Hippocampal formation (tissue), 2 donors: ENCODE results near the gene PPM1G.
"Not testable (repeated sequence)": the region's sequence is repeated elsewhere in the genome, so short reads cannot be mapped to it uniquely, and the experiment has no call there.

Experiments used
- DNase-seq, 2 donors: peaks; one replicate each; lab custom pipeline; 2025; lab: John Stamatoyannopoulos, UW

The PPM1G gene

DNA sequence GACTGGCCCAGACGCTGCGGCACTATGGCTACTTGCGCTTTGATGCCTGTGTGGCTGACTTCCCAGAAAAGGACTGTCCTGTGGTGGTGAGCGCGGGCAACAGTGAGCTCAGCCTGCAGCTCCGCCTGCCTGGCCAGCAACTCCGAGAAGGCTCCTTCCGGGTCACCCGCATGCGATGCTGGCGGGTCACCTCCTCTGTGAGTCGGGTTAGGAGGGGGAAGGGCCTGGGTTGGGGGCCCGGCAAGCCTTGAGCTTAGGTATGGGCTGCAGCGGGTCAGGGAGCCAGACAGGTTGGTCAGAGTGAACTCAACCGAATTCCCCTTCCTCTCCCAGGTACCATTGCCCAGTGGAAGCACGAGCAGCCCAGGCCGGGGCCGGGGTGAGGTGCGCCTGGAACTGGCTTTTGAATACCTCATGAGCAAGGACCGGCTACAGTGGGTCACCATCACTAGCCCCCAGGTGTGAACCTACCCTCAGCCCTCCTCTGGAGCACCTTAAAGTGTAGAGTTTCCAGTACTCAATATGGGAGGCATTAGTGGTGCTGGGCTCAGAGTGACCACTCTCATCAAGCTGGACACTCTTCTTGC, 33.8 kb downstream of the PPM1G start:
- no peak for DNase-seq

DNA sequence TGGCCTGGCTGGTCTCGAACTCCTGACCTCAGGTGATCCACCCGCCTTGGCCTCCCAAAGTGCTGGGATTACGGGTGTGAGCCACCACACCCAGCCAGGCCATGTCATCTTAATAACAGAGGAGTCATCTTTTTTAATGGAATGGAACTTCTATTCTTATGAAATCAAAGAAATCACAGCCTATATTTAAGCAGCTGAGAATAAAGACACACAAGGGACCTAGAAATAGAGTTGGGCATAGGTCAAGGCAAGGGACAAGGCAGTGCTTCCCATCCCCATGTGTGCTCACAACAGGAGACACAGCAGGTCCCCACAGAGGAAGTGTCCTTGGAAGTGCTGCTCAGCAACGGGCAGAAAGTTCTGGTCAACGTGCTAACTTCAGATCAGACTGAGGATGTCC, 35.8 kb downstream of the PPM1G start:
- no peak for DNase-seq

GRCh38 chr2:27372937-27373336, 36.5 kb downstream of the PPM1G start:
- DNase-seq: no peak

GRCh38 chr2:27370816-27371620, 38.4 kb downstream of the PPM1G start:
- no peak for DNase-seq

DNA sequence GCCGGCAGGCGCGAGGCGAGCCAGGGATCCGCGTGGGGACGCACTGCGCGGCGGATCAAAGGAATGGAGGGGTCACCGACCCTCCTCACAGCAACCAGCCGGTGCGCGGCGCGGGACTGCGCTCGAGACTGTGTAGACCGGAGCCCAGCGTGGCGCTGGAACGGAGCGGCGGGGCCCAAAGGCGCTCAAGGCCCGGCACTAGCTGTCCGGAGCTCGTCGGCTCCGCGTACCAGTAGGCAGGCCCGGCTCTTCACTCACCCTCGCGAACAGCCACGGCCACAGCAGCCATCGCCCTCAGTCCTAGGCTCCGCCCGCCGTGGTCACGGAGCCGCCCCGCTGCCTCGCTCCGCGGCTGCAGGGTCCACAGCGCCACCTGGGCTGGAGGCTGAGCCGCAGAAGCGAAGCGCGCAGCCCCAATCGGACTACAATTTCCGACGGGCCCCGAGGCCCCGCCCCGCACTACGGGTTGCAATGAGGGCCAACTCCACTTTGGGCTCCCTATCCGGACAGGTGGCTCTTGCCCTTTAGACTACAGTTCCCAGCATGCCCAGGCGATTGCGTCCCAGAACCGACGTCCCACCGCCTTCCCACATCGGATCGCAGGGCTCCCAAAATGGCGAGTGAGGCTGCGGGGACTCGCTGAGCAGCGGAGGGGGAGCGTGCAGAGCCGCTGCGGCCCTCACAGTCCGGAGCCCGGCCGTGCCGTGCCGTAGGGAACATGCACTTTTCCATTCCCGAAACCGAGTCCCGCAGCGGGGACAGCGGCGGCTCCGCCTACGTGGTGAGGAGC, 39.2 kb downstream of the PPM1G start, which contains the start of the genes EIF2B4 and SNX17:
TSS of gene EIF2B4 (minus strand) at position 313 of the 790 bp plus-strand sequence. CDS start at position 289, 24 bp downstream.
TSS of gene SNX17 (plus strand) at position 591 of the 790 bp plus-strand sequence. CDS start at position 719, 128 bp downstream.
- DNase-seq: peak; percentile 99

DNA sequence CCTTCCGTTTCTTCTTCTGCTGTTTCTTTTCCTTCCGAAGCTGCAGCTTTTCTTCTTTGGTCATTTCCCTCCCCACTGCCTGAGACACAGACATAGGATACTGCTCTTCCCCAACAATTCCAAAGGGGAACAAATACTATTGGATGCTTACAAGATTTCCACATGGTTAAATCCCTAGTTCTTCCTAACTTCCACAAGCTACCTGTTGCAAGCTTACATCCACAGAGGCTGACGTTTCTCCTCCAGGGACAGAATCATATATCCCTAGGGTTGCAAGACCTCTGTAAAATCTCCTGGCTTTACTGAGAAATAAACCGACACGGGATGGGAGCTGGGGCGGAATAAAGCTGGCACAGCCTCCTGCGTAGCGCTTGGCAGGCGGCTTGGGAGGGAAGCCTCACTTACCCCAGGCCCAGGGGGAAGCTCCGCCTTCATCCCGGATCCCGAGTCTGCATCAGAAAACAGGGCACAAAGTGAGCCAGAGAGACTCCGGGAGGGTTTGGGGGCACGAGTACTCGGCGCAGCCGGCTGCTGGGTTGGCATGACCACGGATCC, 39.8 kb downstream of the PPM1G start:
- peak in 1 of 2 donors; percentile 57 for DNase-seq

DNA sequence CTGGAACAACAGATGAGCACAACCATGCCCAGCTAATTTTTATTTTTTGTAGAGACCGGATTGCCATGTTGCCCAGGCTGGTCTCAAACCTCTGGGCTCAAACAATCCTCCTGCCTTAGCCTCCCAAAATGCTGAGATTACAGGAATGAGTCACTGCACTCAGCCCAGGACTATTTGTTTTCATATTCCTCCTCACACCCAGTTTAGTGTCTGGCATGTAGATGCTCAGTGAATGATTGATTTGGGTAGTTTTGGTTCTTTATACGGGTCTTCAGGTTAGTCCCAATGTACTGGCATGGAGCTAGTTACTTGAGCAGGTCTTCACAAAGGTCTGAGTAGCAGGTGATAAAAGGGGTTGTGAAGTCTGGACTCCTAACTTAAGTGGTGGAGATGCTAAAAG, 45.5 kb downstream of the PPM1G start:
- DNase-seq: no peak

- no peak for DNase-seq
Observed at GRCh38 chr2:27362678-27363420, 46.5 kb downstream of the PPM1G start.

DNA sequence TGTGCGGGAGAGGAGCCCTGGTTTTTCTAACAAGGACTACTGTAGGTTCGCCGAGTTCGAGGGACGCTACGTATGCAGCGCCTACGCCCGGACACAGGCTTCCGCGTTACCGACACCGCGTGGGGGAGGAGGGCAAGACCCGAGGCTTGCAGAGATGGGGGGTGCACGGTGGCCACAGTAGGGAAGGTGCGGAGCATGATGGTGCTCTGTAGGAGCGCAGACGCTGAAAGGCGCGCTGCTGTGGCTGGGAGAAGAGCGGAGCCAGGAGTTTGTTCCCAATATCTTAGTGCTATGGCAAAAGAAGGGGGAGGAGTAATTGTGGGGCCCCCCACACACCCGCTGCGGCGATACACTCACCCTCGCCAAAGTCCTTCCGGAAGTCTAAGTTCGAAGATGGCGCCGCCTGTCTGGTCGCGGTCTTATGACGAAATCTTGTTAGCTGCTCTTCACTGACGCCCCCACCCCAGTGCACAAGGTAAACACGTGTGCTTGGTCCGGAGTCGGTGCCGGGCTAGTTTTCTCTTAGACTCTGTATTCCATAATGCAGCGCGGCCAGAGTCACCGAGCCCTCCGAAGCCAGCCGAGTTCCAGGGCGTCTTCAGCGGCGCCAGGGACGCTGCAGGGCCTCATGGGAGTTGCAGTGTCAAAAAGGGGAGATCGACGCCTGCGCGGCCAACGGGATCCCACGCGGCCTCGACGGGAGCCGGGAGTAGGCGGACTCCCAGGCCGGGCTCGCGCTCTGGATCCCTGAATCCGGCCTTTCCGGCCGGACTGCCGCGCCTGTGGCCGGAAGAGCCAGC, 52.8 kb downstream of the PPM1G start, which contains the start of gene GTF3C2:
TSS of gene GTF3C2 (minus strand) at position 383 of the 800 bp plus-strand sequence. CDS start 13,210 bp downstream, outside the sequence.
- peak; percentile 91 to 98 for DNase-seq

- DNase-seq: no peak
Observed at GRCh38 chr2:27356056-27356381, 53.4 kb downstream of the PPM1G start.

- DNase-seq: no peak
Observed at GRCh38 chr2:27354597-27354927, 54.8 kb downstream of the PPM1G start.

DNA sequence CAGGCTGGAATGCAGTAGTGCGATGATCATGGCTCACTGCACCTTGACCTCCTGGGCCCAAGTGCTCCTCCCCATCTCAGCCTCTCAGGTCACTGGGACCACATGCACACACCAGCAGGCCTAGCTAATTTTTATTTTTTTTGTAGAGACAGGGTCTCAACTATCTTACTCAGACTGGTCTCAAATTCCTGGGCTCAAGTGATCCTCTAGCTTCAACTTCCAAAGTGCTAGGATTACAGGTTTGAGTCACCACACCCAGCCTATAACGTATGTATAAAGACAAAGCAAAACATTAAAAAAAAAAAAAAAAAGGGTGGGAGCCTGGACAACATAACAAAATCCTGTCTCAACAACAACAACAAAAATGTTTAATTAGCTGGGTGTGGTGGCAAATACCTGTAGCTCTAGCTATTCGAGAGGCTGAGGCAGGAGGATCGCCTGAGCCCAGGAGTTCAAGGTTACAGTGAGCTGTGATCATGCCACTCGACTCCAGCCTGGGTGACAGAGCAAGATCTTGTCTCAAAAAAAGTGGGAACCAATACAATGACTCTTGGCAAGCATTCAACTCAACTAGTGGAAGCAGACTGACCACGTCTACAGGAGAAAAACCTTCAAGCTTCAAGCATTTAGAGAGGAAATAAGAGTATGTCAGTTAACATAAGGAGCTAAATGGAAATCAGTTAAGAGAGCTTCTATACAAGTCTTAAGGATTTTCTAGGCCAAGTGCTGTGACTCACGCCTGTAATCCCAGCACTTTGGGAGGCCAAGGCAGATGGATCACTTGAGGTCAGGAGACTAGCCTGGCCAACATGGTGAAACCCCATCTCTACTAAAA, 55.4 kb downstream of the PPM1G start:
- no peak for DNase-seq

DNA sequence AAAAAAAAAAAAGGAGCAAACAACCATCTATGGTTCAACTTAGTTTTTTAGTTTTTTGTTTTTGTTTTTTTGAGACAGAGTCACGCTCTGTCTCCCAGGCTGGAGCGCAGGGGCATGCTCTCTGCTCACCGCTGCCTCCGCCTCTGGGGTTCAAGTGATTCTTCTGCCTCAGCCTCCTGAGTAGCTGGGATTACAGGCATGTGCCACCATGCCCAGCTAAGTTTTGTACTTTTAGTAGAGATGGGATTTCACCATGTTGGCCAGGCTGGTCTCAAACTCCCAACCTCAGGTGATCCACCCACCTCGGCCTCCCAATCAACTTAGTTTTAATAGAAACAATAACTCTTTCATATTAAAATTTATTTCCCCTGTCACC, 56.0 kb downstream of the PPM1G start:
- DNase-seq: not testable (repeated sequence)

- no peak for DNase-seq
Observed at GRCh38 chr2:27351802-27352598, 57.4 kb downstream of the PPM1G start.

- DNase-seq: no peak
Observed at GRCh38 chr2:27350106-27350693, 59.2 kb downstream of the PPM1G start.

DNA sequence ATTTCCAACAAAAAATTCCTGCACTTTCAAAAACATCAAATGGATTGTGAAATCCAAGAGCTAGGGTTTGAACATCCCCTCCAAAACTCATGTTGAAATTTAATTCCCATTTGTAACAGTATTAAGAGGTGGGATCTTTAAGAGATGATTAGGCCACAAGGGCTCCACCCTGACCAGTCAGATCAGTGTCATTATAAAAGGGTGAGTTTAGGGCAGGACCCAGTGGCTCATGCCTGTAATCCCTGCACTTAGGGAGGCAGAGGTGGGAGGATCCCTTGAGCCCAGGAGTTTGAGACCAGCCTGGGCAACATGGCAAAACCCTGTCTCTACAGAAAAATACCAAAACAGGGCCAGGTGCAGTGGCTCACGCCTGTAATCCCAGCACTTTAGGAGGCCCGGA, 61.8 kb downstream of the PPM1G start:
- DNase-seq: no peak

GRCh38 chr2:27336173-27336572, 73.2 kb downstream of the PPM1G start:
- DNase-seq: no peak

DNA sequence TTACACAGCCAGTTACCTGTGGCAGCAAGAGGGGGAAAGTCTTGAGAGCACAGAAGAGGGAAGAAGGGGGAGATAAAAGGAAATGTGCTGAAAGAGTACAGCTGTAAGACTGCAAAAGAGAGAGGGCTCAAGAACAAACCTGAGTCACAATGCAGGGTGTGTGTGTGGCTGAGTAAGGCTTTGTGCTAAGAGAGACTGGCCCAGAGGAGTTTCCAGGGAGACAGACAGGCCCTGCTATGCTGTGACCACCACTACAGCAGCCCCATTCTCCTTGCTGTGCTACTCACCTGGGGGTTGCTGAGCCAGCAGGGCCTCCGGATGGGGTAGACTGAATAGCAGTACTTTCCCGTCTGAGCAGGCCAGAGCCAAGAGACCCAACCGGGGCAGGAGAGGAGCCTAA, 74.1 kb downstream of the PPM1G start:
- DNase-seq: no peak
